ENCODE measurements around the gene ACO1.

Gene ACO1

GRCh38 chr9:32490601-32491000, 106.2 kb downstream of the ACO1 start:
- no peak for DNase-seq (ENCODE audit: low read depth)

DNA sequence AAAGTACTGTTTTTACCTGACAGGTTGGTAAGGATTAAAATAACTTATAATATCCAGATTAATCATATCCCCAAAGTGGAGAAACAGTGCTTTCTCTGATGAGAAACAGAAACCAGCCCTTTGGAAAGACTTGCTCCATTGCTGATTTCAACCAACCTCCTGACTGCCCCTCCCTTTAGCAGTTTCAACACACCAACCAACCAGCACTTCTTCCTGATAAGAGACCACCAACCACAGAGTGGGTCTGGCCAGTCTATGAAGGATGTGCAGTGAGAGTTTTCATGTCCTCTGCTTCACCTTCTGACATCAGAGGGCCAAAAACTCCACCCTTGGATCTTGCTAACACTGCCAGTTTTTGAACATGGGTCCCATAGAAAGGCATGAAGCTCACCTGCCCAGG, 113.5 kb downstream of the ACO1 start:
- no peak for DNase-seq (ENCODE audit: low read depth)

DNA sequence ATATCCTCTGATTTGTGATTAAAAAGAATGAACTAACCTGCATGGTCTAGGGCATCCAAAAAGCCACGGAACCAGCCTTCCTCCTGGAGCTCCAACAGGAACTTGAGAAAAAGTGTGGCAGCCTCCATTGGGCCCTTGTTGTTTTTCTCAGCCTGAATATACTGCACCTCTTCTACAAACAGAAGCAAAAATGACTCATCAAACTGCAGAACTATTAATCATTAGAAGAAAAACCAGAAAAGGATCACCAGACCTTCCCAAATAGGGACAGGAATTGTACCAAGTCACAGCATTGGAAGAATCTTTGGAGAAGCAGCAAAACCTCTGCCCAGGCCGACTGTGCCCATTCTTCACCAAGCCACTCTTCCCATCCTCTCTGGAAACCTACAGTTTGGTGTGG, 116.3 kb downstream of the ACO1 start:
- no peak for DNase-seq (ENCODE audit: low read depth)

DNA sequence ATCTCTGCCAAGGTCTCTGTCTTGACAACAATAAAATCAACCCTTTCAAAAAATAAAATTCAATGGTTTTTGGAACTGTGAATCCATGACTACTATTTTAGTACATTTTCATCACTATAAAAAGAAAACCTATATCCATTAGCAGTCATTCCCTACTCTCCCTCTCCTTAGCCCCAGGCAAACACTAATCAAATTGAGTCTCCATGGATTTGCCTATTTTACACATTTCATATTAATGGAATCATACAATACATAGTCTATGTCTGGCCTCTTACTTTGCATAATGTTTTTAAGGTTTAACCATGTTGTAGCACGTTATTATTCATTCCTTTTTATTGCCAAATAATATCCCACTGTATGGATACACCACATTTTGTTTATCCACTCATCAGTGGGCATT, 117.4 kb downstream of the ACO1 start:
- DNase-seq (ENCODE audit: low read depth), result no peak

DNA sequence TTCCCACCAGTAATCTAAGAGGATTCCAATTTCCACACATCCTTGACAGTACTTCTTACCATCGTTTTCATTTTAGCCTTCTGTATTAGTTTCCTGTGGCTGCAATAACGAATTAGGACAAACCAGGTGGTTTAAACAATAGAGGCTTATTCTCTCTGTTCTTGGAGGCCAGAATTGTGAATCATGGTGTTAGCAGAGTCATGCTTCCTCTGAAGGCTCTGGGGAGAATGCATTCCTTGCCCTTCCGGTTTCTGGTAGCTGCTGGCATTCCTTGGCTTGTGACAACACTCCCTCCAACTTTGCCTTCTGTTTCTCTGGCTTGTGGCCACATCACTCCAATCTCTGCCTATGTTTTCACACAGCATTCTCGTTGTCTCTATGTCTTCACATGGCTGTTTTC, 118.0 kb downstream of the ACO1 start:
- DNase-seq (ENCODE audit: low read depth), result no peak

DNA sequence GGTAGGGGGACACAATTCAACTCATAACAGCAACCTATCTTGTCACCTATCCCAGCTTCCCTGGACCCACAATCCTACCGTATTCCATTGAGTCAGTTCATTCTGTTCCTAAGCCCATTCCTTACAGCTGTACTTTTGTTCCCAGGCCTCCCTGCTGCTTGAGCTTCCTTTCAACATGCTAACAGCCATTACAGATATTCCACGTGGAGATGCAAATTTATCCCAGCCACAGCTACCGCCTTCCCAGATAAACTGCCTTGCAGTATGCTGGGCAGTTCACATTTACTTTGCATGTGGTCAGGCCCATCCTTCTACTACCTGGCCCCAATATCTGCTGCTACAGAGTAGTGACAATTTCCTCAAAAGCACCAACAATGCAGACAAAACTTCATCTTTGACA, 118.6 kb downstream of the ACO1 start:
- DNase-seq (ENCODE audit: low read depth), result no peak
